Left ventricle myocardium inferior (tissue), 1 donor: ENCODE data around the gene MED29. TPM values are rescaled to one million over a fixed set of nuclear protein-coding genes. Genes with fewer than 3 reads are reported as not detected.
"Not testable (repeated sequence)": the region's sequence is repeated elsewhere in the genome, so short reads cannot be mapped to it uniquely, and the experiment has no call there.

Experiments
- DNase-seq: peaks from one replicate; pipeline ENCODE4 v3.0.0-alpha.2; 2020
- H3K27ac ChIP-seq: fragments of 200-600 bp; replicated peaks from 2 replicates; pipeline ENCODE4 v1.8.0; 2021
- H3K27me3 ChIP-seq: fragments of 200-600 bp; 2 replicates; pipeline ENCODE4 v1.8.0; 2021; ENCODE audit warnings: low read depth
- H3K36me3 ChIP-seq: fragments of 200-600 bp; 2 replicates; pipeline ENCODE4 v1.8.0; 2021
- H3K4me1 ChIP-seq: fragments of 200-600 bp; 2 replicates; pipeline ENCODE4 v1.8.0; 2021
- H3K4me3 ChIP-seq: fragments of 200-600 bp; 2 replicates; pipeline ENCODE4 v1.8.0; 2021; ENCODE audit warnings: mild to moderate bottlenecking, moderate library complexity
- H3K9me3 ChIP-seq: fragments of 200-600 bp; replicated peaks from 2 replicates; pipeline ENCODE4 v1.8.0; 2021
- intact Hi-C: fragments of 100-400 bp; cut with micrococcal nuclease; formaldehyde crosslinking; loops from one replicate; pipeline ENCODE4 v1.11.0; 2022
- total RNA-seq: library from RNA; stranded (reverse); fragmentation: NEBNext Ultra II Directional; extraction: Animal tissue kit (Norgen Biotek cat#: 25700); gene quantifications from one replicate; pipeline ENCODE4 v1.2.1, GENCODE V29; 2021
- TF ChIP-seq, protein P1 (sequence below): fragments of 200-600 bp; IDR thresholded peaks from 2 replicates; pipeline ENCODE4 v1.8.0; 2021; ENCODE audit warnings: antibody characterized with exemption, mild to moderate bottlenecking, borderline replicate concordance
- donor health status: DM: no; HTN: yes; CAD: no; lungs with severe emphysema.

Gene MED29
- total RNA-seq, 1 donor from 2014 or later = 25.7 TPM

DNA sequence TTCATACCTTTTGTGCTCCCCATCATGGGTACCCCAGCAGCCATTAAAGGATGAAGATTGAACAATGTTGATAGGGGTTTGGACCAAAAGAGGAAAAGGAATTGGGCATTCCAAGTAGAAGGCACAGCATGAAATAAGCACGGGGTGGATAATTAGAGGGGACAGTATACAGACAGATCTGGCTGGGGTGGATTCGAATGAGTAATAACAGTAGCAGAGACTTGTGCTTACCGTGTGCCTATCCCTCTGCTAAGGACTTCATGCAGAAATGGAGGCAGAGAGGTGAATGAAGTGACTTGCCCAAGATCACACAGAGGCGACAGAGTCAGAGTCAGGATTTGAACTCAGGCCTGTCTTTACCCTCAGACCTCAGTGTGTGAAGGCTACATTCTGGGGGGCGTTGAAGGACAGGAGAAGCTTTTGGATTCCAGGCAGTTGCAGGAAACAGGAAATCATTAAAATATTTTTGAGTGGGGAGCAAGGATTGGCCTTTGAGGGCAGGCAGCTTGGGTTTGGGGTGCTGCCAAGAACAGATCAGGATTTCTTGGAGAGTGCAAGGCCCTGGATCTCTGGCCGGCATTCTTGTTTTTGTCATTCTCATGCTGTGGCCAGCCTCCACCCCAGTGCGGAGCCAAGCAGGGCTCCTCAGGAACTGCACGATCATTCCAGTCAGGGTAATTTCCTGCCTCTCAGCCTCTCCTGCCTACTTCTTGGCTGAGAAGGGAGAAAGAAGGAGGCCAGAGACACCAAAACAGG lies 19.0 kb upstream of the MED29 start:
- Histone ChIP-seq H3K9me3 (no peaks in the 10 kb centered on the region), H3K27me3 (no peaks in the 10 kb centered on the region), H3K4me1 (peaks cover 24% of the 10 kb centered on the region), H3K36me3 (peaks cover 66% of the 10 kb centered on the region), H3K4me3 (peak overlapping the region; percentile 19), H3K27ac (peak overlapping the region; percentile 90)
- intact Hi-C loops = no loop called here
- TF ChIP-seq, protein P1, sequence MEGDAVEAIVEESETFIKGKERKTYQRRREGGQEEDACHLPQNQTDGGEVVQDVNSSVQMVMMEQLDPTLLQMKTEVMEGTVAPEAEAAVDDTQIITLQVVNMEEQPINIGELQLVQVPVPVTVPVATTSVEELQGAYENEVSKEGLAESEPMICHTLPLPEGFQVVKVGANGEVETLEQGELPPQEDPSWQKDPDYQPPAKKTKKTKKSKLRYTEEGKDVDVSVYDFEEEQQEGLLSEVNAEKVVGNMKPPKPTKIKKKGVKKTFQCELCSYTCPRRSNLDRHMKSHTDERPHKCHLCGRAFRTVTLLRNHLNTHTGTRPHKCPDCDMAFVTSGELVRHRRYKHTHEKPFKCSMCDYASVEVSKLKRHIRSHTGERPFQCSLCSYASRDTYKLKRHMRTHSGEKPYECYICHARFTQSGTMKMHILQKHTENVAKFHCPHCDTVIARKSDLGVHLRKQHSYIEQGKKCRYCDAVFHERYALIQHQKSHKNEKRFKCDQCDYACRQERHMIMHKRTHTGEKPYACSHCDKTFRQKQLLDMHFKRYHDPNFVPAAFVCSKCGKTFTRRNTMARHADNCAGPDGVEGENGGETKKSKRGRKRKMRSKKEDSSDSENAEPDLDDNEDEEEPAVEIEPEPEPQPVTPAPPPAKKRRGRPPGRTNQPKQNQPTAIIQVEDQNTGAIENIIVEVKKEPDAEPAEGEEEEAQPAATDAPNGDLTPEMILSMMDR = peak; percentile 9
- DNase-seq = peak; percentile 82

DNA sequence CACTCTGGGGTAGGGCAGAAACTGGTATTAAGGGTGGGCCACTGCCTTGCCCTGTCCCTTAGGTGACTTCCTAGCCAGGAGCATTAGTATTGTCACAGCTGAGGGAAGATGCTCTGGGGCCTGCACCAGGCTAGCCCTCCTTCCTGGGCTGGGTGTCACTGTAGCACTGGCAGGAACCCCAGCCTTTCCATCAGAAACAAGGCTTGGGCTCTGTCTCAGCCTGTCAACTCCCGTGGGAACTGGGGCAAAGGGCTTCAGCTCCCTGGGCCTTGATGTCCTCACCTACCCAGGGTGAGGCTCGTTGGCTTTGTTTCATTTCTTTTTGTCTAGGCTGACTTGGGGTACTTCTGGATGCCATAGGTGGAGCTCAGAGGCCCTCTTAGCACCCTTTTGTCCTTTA lies 18.2 kb upstream of the MED29 start:
- H3K4me1 ChIP-seq = peaks cover 24% of the 10 kb centered on the region
- H3K36me3 ChIP-seq = peaks cover 72% of the 10 kb centered on the region
- TF ChIP-seq, protein P1 = no peak
- H3K27me3 ChIP-seq = no peaks in the 10 kb centered on the region
- intact Hi-C loops = no loop called here
- DNase-seq = no peak
- no peaks in the 10 kb centered on the region for H3K9me3 ChIP-seq
- peak overlapping the region; percentile 90 for H3K27ac ChIP-seq
- peak overlapping the region; percentile 19 for H3K4me3 ChIP-seq

DNA sequence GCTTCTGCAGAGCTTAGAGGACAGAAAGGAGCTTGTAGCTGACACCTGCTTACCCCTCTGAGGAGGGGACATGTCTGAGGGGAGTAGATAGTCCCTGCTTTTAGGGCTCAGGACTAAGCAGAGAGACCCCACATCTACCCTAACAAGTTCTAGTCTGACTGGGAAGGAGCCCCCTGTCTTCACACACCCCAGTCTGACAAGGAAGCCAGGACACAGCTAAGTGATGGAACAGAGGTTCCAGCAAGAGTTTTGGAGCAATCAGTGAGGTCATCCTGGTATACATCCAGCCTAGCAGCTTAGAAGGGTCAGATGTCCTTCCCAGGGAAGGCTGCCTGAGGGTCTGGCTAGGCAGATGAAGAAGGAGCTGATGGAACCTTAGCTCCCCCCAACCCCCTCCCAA lies 15.2 kb upstream of the MED29 start:
- DNase-seq = no peak
- Histone ChIP-seq H3K36me3 (peaks cover 75% of the 10 kb centered on the region), H3K4me3 (no peak overlapping the region), H3K27ac (no peak overlapping the region), H3K27me3 (no peaks in the 10 kb centered on the region), H3K9me3 (no peaks in the 10 kb centered on the region), H3K4me1 (peaks cover 24% of the 10 kb centered on the region)
- TF ChIP-seq, protein P1 = no peak
- intact Hi-C loops = no loop called here

DNA sequence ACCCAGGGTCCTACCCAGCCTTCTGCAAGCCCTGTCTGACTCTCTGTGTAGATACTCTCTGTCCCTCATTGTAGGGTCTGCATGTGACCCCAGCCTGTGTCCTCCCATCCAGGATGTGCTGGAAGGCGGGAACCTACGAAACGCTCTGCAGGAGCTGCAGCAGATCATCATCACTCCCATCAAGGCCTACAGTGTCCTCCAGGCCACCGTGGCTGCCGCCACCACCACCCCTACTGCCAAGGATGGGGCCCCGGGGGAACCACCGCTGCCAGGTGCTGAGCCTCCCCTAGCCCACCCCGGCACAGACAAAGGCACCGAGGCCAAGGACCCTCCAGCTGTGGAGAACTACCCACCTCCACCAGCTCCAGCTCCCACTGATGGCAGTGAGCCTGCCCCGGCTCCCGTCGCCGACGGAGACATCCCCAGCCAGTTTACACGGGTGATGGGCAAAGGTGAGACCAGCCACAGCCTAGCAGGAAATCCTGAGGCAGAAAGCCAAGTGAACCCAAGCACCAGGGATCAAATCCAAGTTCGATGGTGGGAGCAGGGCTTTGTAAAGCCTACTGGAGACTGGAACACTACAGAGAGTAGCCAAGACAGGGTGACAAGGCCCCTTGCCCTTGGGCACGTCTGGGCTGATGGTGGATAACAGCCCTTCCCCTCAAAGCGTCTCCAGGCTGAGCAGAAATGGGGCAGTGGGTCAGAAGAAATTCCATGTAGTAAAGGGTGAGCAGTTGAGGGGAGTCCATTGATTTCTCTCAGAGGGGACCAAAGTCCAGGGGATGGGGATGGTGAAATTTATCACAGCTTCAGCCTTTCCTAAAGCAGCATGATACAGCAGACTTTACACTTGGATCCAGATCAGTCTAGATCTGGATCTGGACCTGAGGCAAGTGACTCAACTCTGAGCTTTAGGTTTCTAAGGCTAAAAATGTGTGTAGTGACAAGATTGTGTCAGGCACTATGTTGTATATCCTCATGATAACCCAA lies 13.5 kb upstream of the MED29 start:
- TF ChIP-seq, protein P1 = no peak
- Histone ChIP-seq H3K36me3 (peaks cover 85% of the 10 kb centered on the region), H3K27me3 (no peaks in the 10 kb centered on the region), H3K4me3 (no peak overlapping the region), H3K27ac (no peak overlapping the region), H3K9me3 (no peaks in the 10 kb centered on the region), H3K4me1 (peaks cover 12% of the 10 kb centered on the region)
- no peak for DNase-seq
- intact Hi-C loops = no loop called here

DNA sequence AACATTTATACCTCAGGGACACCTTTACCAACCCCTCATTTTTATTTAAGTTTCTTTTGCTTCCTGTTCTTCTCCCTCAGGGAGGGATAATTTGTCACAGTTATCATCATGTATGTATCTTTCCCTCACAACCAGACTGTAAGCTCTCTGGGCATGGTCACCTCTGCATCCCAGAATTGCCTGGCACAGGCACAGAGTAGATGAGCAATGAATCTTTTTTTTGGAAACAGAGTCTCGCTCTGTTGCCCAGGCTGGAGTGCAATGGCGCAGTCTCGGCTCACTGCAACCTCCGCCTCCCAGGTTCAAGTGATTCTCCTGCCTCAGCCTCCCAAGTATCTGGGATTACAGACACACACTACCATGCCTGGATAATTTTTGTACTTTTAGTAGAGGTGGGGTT lies 11.8 kb upstream of the MED29 start:
- H3K27ac ChIP-seq, H3K27me3 ChIP-seq, H3K4me3 ChIP-seq, DNase-seq, H3K4me1 ChIP-seq, H3K9me3 ChIP-seq, intact Hi-C loops: not testable (repeated sequence)
- H3K36me3 ChIP-seq = peaks cover 98% of the 10 kb centered on the region
